AG09319 (cell line): Measurements from ENCODE around the gene MKRN1.

Experiments
- DNase-seq: peaks from one replicate; pipeline ENCODE4 v3.0.0-alpha.2; 2010; ENCODE audit warnings: low read depth; ENCODE audit errors: extremely low read depth
- TF ChIP-seq, protein P1 (sequence below): IDR thresholded peaks from 2 replicates; pipeline ENCODE4 v1.5.1; 2011; ENCODE audit warnings: low read depth, mild to moderate bottlenecking, inconsistent platforms, low read length, moderate library complexity

Gene MKRN1

DNA sequence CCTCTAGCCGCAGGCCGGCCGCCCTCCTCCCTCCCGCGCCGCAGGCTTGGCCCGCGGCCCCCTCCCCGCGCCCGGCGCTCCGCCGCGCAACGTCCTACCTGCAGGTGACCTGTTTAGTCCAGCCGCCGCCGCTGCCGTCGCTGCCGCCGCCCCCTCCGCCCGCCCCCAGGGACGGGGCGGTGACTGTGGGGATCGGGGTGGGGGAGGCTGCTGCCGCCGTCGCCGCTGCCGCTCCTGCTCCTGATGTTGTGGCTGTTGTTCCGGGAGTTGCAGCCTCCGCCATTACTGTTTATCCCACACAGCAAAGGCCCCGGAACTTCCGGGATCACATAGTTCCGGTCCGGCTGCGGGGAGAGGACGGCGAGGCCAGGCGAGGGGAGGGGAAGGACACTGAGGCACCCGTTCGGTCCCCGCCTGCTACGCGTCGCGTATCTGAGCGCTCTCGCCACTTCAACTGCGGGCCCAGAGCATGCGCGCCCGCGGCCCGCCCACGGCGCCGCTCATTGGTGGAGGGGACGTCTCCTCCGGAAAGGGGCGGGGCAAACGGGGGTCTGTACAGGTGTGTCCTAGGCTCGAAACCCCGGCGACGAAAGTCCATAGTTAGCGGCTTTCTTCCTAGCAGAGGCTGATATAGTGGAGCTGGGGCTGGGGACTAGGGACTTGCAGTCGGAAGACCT, at the start of gene MKRN1:
TSS of gene MKRN1 (minus strand) at position 444 of the 677 bp plus-strand sequence. CDS start at position 283, 161 bp downstream.
- peak; percentile 75 for DNase-seq
- TF ChIP-seq, protein P1, sequence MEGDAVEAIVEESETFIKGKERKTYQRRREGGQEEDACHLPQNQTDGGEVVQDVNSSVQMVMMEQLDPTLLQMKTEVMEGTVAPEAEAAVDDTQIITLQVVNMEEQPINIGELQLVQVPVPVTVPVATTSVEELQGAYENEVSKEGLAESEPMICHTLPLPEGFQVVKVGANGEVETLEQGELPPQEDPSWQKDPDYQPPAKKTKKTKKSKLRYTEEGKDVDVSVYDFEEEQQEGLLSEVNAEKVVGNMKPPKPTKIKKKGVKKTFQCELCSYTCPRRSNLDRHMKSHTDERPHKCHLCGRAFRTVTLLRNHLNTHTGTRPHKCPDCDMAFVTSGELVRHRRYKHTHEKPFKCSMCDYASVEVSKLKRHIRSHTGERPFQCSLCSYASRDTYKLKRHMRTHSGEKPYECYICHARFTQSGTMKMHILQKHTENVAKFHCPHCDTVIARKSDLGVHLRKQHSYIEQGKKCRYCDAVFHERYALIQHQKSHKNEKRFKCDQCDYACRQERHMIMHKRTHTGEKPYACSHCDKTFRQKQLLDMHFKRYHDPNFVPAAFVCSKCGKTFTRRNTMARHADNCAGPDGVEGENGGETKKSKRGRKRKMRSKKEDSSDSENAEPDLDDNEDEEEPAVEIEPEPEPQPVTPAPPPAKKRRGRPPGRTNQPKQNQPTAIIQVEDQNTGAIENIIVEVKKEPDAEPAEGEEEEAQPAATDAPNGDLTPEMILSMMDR: no peak

- TF ChIP-seq, protein P1: no peak
- DNase-seq: no peak
Observed at GRCh38 chr7:140526787-140527664, 47.7 kb upstream of the MKRN1 start.

DNA sequence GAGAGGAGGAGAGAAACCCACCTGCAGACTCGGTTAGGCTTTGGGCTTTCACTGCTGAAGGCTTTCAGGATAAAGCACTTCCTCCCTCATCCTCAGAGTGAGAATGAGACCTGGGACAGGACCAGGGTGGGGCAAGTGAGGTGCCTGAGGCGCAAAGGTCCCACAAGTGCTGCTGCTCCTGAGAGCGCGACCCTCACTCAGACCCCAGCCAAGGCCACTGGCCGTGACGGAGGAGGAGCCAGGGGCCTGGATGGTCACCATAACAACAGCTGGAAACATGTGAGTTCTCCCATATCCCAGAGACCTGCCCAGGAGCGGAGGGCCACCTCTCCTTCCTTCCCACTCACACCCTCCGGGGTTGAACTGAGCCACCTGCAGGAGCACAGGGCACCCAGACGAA, 46.9 kb upstream of the MKRN1 start:
- TF ChIP-seq, protein P1: no peak
- no peak for DNase-seq

- TF ChIP-seq, protein P1: no peak
- DNase-seq: peak; percentile 29
Observed at GRCh38 chr7:140525743-140526142, 46.4 kb upstream of the MKRN1 start.

GRCh38 chr7:140521421-140521820, 42.1 kb upstream of the MKRN1 start:
- DNase-seq: no peak

GRCh38 chr7:140519007-140519399, 39.7 kb upstream of the MKRN1 start:
- TF ChIP-seq, protein P1: no peak
- DNase-seq: no peak

More at GRCh38 chr7:140521421-140521820, 42.1 kb upstream of the MKRN1 start:
- TF ChIP-seq, protein P1: no peak; the same call in 1 of the 2 replicates
